K562 (cell line): ENCODE results near the gene KCNQ2. TPM values are rescaled to one million over a fixed set of nuclear protein-coding genes. Genes with fewer than 3 reads are reported as not detected.

ENCODE experiments used
- ATAC-seq: fragments of 200-7000 bp; cut with Tn5 transposase; 3 replicates; pipeline ENCODE4 v1.9.1; 2020; ENCODE audit warnings: moderate library complexity
- BruUV-seq: library from RNA; stranded (reverse); fragments of 400-500 nt; replicated peaks from 2 replicates; lab custom pipeline; 2021; lab: Mats Ljungman, UMichigan
- CTCF ChIA-PET: fragments of 300-600 bp; formaldehyde crosslinking; extraction: SDS; loops from one replicate; lab custom pipeline; 2021; ENCODE audit warnings: low intra/inter-chr PET ratio; lab: Yijun Ruan, JAX
- POLR2A ChIA-PET: fragments of 300-600, 350-650 bp; sonication (Branson Sonifier 250); formaldehyde crosslinking; extraction: SDS; loops from one replicate; lab custom pipeline; 2021; ENCODE audit warnings: antibody characterized with exemption, inconsistent platforms; lab: Yijun Ruan, JAX
- DNase-seq, 4 experiments: peaks; one replicate each; pipeline versions ENCODE4 v3.0.0 to v3.0.0-alpha.2; 2011 to 2018; ENCODE audit warnings: low spot score in 3 of 4, mixed read lengths in 3 of 4; ENCODE audit errors: extremely low read depth in 1 of 4
- FAIRE-seq: peaks from 2 replicates; lab custom pipeline; 2011; peaks lifted over from hg19 to GRCh38; lab: Jason Lieb, UNC
- H2AFZ ChIP-seq: 2 replicates; pipeline ENCODE4 v1.6.0; 2011; ENCODE audit warnings: low read depth, low read length, control low read depth, inconsistent platforms
- H3K27ac ChIP-seq: fragments of 200-600 bp; 3 replicates; pipeline ENCODE4 v1.8.0; 2011; ENCODE audit warnings: low read depth, mild to moderate bottlenecking, control low read depth, inconsistent platforms, low read length, moderate library complexity, mixed read lengths; ENCODE audit errors: extremely low read depth
- H3K27me3 ChIP-seq, 2 experiments: fragments of 300-600 bp in 1 of 2; 2 replicates in 1 of 2; 3 replicates in 1 of 2; pipeline versions ENCODE4 v1.6.0 to v1.8.0; 2011; ENCODE audit warnings: inconsistent platforms in 2 of 2, low read length in 2 of 2, mild to moderate bottlenecking in 1 of 2, mixed read lengths in 1 of 2, moderate library complexity in 1 of 2; ENCODE audit not compliant: control insufficient read depth in 2 of 2, insufficient read depth in 2 of 2
- H3K36me3 ChIP-seq: fragments of 300-600 bp; 3 replicates; pipeline ENCODE4 v1.8.0; 2011; ENCODE audit warnings: mild to moderate bottlenecking, low read length, inconsistent platforms; ENCODE audit not compliant: control insufficient read depth, insufficient read depth
- H3K4me1 ChIP-seq, 2 experiments: fragments of 200-600 bp in 1 of 2; replicated peaks in 1 of 2; 2 replicates in 1 of 2; 3 replicates in 1 of 2; pipeline versions ENCODE4 v1.5.1 to v1.8.0; 2011; ENCODE audit warnings: inconsistent platforms in 2 of 2, low read length in 2 of 2, mild to moderate bottlenecking in 1 of 2, mixed read lengths in 1 of 2, moderate library complexity in 1 of 2; ENCODE audit not compliant: control insufficient read depth in 2 of 2, insufficient read depth in 2 of 2
- H3K4me2 ChIP-seq: 2 replicates; pipeline ENCODE4 v1.6.1; 2011; ENCODE audit warnings: low read length, control low read depth, inconsistent platforms, mixed read lengths; ENCODE audit not compliant: insufficient read depth
- H3K4me3 ChIP-seq: fragments of 200-600 bp; sonication (generic), shearing (Covaris generic); 2 replicates; pipeline ENCODE4 v1.5.1; 2016; ENCODE audit warnings: control low read depth, inconsistent platforms
- H3K79me2 ChIP-seq: fragments of 200-600 bp; 3 replicates; pipeline ENCODE4 v1.8.0; 2011; ENCODE audit warnings: low read length, inconsistent platforms; ENCODE audit not compliant: control insufficient read depth, insufficient read depth
- H3K9ac ChIP-seq, 2 experiments: 2 replicates each; pipeline versions ENCODE4 v1.6.0 to v1.6.1; 2011; ENCODE audit warnings: low read depth in 2 of 2, low read length in 2 of 2, control low read depth in 1 of 2, inconsistent platforms in 1 of 2, mild to moderate bottlenecking in 1 of 2, mixed read lengths in 1 of 2; ENCODE audit not compliant: insufficient read depth in 1 of 2
- H3K9me1 ChIP-seq: one replicate; pipeline ENCODE4 v1.6.0; 2011; ENCODE audit warnings: inconsistent platforms, mild to moderate bottlenecking, low read length, moderate library complexity; ENCODE audit not compliant: control insufficient read depth, insufficient read depth
- H3K9me3 ChIP-seq: replicated peaks from 2 replicates; pipeline ENCODE4 v1.5.1; 2011; ENCODE audit warnings: low read depth, low read length, inconsistent platforms; ENCODE audit not compliant: control insufficient read depth, insufficient read depth
- H4K20me1 ChIP-seq: replicated peaks from 2 replicates; pipeline ENCODE4 v1.6.1; 2011; ENCODE audit warnings: low read length, inconsistent platforms, mixed read lengths; ENCODE audit not compliant: control insufficient read depth, insufficient read depth
- ARNT ChIP-seq, 2 experiments: fragments of 450-650 bp; IDR thresholded peaks; 2 replicates each; pipeline ENCODE4 v1.6.1; 2016; ENCODE audit warnings: mild to moderate bottlenecking in 1 of 2
- DNMT1 ChIP-seq: fragments of 450-650 bp; IDR thresholded peaks from 2 replicates; pipeline ENCODE4 v1.6.1; 2016; ENCODE audit warnings: antibody characterized with exemption, mild to moderate bottlenecking
- HDAC6 ChIP-seq: IDR thresholded peaks from 2 replicates; pipeline ENCODE4 v1.6.1; 2012; ENCODE audit warnings: low read depth, mild to moderate bottlenecking, control low read depth, inconsistent platforms, low read length, moderate library complexity
- HEY1 ChIP-seq: fragments of 250-450 bp; sonication (Bioruptor Pico); IDR thresholded peaks from 2 replicates; pipeline ENCODE4 v1.5.0; 2020; ENCODE audit warnings: mild to moderate bottlenecking, moderate library complexity, borderline replicate concordance
- HMG20A ChIP-seq: fragments of 450-650 bp; formaldehyde crosslinking; conservative IDR thresholded peaks from 2 replicates; pipeline ENCODE4 v1.4.0; 2020; ENCODE audit warnings: mild to moderate bottlenecking, mixed read lengths
- KAT2B ChIP-seq: IDR thresholded peaks from one replicate; pipeline ENCODE4 v1.6.1; 2012; ENCODE audit warnings: low read depth, mild to moderate bottlenecking, control low read depth, inconsistent platforms, low read length, moderate library complexity
- KLF6 ChIP-seq: fragments of 250-450 bp; sonication (Bioruptor Pico); IDR thresholded peaks from 2 replicates; pipeline ENCODE4 v1.4.0; 2020; ENCODE audit warnings: mild to moderate bottlenecking, moderate library complexity, borderline replicate concordance
- LEF1 ChIP-seq: fragments of 450-650 bp; IDR thresholded peaks from 2 replicates; pipeline ENCODE4 v1.6.1; 2016; ENCODE audit warnings: mild to moderate bottlenecking
- UBTF ChIP-seq, 2 experiments: IDR thresholded peaks; 2 replicates each; pipeline ENCODE4 v1.6.1; 2012; ENCODE audit warnings: improper control_type of control experiment in 2 of 2, low read depth in 2 of 2, low read length in 2 of 2, borderline replicate concordance in 1 of 2
- ZNF444 ChIP-seq: fragments of 250-450 bp; sonication (Bioruptor Pico); IDR thresholded peaks from 2 replicates; pipeline ENCODE4 v1.4.0; 2020; ENCODE audit warnings: mild to moderate bottlenecking, moderate library complexity
- ZNF780A ChIP-seq: fragments of 250-450 bp; sonication (Bioruptor Pico); IDR thresholded peaks from 2 replicates; pipeline ENCODE4 v1.5.0; 2021; ENCODE audit warnings: mild to moderate bottlenecking
- WGBS: fragments of 100-300 bp; shearing (Covaris generic); methylation state at CpG from one replicate; pipeline ENCODE4 v1.1.6; 2016; ENCODE audit warnings: low coverage, mixed read lengths; ENCODE audit not compliant: insufficient coverage; ENCODE audit errors: missing lambda C conversion rate; 5-methylcytosine and 5-hydroxymethylcytosine counted together
- in situ Hi-C: fragments of 300-500 bp; cut with MboI; formaldehyde crosslinking; loops from 4 replicates; pipeline ENCODE4 v1.15.0; 2018; ENCODE audit warnings: inconsistent platforms, mixed read lengths
- intact Hi-C: fragments of 100-400 bp; cut with micrococcal nuclease; formaldehyde crosslinking; loops from 2 replicates; pipeline ENCODE4 v1.14.2; 2022
- polyA plus RNA-seq, 8 experiments: library from polyadenylated mRNA; depleted of rRNA in 4 of 8; stranded (reverse) in 5 of 8; unstranded in 3 of 8; fragments of >200 nt; fragmentation: Nextera tagmentation in 2 of 8; fragmentation: Illumina TruSeq in 1 of 8; extraction: Ambion mirVana in 2 of 8; extraction: Trizol in 1 of 8; gene quantifications; 2 replicates each; pipeline versions ENCODE4 v1.2.1 to v1.2.3, GENCODE V29; 2011 to 2014; ENCODE audit warnings: inconsistent platforms in 1 of 8, missing spikeins in 1 of 8
- total RNA-seq, 7 experiments: library from RNA; depleted of rRNA in 6 of 7; stranded (reverse); fragments of >200 nt in 6 of 7; fragmentation: Illumina TruSeq in 2 of 7; extraction: Trizol in 2 of 7; gene quantifications; 2 replicates each; pipeline versions ENCODE4 v1.2.1 to v1.2.3, GENCODE V29; 2011 to 2021; ENCODE audit warnings: low replicate concordance in 1 of 7
- TF ChIP-seq, protein P1 (sequence below), 2 experiments: IDR thresholded peaks in 1 of 2; conservative IDR thresholded peaks in 1 of 2; 2 replicates each; pipeline ENCODE4 v1.6.1; 2016; ENCODE audit warnings: low read depth in 2 of 2, mild to moderate bottlenecking in 1 of 2, missing compliant biosample characterization in 1 of 2, missing genetic modification characterization in 1 of 2, moderate library complexity in 1 of 2

KCNQ2 gene
- total and polyA plus RNA-seq, 9 of the 15 experiments (the other 6 are each of a cell fraction or from before 2014, with no cell fraction given) = 0.13 to 0.16 TPM; not detected in 7

DNA sequence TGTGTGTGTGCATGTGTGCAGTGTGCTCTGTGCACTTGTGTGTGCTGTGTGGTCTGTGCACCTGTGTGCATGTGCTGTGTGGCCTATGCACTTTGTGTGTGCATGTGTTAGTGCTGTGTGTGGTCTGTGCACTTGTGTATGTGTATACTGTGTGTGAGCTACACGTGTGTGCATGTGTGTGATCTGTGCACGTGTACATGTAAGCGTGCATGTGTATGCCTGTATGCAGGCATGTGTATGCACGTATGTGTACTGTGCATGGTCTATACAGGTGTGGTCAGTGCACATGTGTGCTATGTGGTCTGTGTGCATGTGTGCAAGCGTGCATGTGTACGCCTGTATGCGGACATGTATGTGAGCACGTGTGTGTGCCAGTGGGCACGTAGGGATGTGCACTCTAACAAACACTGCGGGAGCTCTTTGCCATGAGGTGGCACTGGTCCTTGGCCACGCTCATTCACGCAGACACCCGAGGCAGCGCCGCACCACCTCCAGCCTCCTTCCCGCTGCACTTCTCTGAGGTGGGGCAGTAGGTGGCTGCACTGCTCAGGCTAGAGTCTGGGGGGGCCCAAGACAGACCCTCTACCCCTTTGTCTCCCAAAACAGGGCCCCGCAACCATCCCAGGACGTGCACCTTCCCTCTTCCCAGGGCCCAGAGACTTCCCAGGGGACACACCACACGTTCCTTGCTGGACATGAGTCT is 68.9 kb downstream of the KCNQ2 start:
- no peaks in the 10 kb centered on the region for H3K9me3 ChIP-seq
- in situ Hi-C loops = no loop called here
- intact Hi-C loops = no loop called here
- peaks cover 0 to 40% of the 10 kb centered on the region in 2 experiments; a peak in 2 of 5 replicates for H3K4me1 ChIP-seq
- H3K4me2 ChIP-seq = no peak overlapping the region
- BruUV-seq = no TSS peak
- H2AFZ ChIP-seq = no peak overlapping the region
- H3K9me1 ChIP-seq = no peaks in the 10 kb centered on the region
- peaks cover 11% of the 10 kb centered on the region for H4K20me1 ChIP-seq
- FAIRE-seq (no peak), DNase-seq (no peak)
- WGBS = 7% methylated on average over 17 of the region's 19 CpGs
- no peaks in the 10 kb centered on the region for H3K36me3 ChIP-seq
- ChIA-PET CTCF (no interaction called here), POLR2A (no interaction called here)
- H3K9ac ChIP-seq = no peak overlapping the region
- no peak for TF ChIP-seq HDAC6
- TF ChIP-seq HMG20A (CRISPR knock-in tag) = no peak
- TF ChIP-seq HEY1 (CRISPR knock-in tag) = no peak
- no peak for TF ChIP-seq ARNT (IDR thresholded peaks at IDR 0.05)
- no peak for TF ChIP-seq ZNF444 (CRISPR knock-in tag)
- TF ChIP-seq, protein P1, sequence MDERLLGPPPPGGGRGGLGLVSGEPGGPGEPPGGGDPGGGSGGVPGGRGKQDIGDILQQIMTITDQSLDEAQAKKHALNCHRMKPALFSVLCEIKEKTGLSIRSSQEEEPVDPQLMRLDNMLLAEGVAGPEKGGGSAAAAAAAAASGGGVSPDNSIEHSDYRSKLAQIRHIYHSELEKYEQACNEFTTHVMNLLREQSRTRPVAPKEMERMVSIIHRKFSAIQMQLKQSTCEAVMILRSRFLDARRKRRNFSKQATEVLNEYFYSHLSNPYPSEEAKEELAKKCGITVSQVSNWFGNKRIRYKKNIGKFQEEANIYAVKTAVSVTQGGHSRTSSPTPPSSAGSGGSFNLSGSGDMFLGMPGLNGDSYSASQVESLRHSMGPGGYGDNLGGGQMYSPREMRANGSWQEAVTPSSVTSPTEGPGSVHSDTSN (CRISPR knock-in tag; IDR thresholded peaks at IDR 0.05; ENCODE audit: low read depth) = no peak
- TF ChIP-seq, protein P1 (tag; conservative IDR thresholded peaks at IDR 0.05; ENCODE audit: low read depth) = no peak
- no peak for TF ChIP-seq UBTF (IDR thresholded peaks at IDR 0.05; ENCODE audit: borderline replicate concordance in 1 of 2, low read depth in 2 of 2, low read length in 2 of 2)
- TF ChIP-seq KLF6 (CRISPR knock-in tag) = no peak
- TF ChIP-seq KAT2B = no peak
- no peak for TF ChIP-seq DNMT1
- TF ChIP-seq ZNF780A (CRISPR knock-in tag) = no peak
- TF ChIP-seq LEF1 = no peak
- TF ChIP-seq, all 486 proteins: peak for 0
- Histone ChIP-seq H3K79me2 (no peaks in the 10 kb centered on the region), H3K4me3 (no peak overlapping the region), H3K27me3 (peaks cover 12 to 81% of the 10 kb centered on the region in 2 experiments; a peak in 4 of 5 replicates), H3K27ac (no peak overlapping the region)
- no peak for ATAC-seq
